ENCODE measurements around the gene BSN.

DNA sequence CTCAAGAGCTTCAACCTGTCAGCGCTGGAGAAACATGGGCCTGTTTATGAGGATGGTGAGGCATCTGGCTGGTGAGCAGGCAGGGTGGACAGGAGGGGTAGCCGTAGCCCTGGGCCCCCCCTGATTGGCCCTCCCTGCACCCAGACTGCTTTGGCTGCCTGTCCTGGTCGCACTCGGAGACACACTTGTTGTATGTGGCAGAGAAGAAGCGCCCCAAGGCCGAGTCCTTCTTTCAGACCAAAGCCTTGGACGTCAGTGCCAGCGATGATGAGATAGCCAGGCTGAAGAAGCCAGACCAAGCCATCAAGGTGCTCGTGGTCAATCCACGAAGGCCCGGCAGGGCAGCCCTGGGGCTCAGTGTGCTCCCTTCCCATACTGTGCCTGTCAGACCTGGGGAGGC lies 121.6 kb downstream of the BSN start:
- TF ChIP-seq FOXM1 (IDR thresholded peaks at IDR 0.05; ENCODE audit: borderline replicate concordance, low read depth), result no peak
- TF ChIP-seq, protein P1, sequence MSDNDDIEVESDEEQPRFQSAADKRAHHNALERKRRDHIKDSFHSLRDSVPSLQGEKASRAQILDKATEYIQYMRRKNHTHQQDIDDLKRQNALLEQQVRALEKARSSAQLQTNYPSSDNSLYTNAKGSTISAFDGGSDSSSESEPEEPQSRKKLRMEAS (IDR thresholded peaks at IDR 0.05), result no peak
- TF ChIP-seq TAF1 (IDR thresholded peaks at IDR 0.05; ENCODE audit: low read depth), result no peak
- TF ChIP-seq, protein P2, sequence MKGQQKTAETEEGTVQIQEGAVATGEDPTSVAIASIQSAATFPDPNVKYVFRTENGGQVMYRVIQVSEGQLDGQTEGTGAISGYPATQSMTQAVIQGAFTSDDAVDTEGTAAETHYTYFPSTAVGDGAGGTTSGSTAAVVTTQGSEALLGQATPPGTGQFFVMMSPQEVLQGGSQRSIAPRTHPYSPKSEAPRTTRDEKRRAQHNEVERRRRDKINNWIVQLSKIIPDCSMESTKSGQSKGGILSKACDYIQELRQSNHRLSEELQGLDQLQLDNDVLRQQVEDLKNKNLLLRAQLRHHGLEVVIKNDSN (IDR thresholded peaks at IDR 0.05), result no peak
- TF ChIP-seq EGR1 (IDR thresholded peaks at IDR 0.05), result no peak
- TF ChIP-seq, protein P3, sequence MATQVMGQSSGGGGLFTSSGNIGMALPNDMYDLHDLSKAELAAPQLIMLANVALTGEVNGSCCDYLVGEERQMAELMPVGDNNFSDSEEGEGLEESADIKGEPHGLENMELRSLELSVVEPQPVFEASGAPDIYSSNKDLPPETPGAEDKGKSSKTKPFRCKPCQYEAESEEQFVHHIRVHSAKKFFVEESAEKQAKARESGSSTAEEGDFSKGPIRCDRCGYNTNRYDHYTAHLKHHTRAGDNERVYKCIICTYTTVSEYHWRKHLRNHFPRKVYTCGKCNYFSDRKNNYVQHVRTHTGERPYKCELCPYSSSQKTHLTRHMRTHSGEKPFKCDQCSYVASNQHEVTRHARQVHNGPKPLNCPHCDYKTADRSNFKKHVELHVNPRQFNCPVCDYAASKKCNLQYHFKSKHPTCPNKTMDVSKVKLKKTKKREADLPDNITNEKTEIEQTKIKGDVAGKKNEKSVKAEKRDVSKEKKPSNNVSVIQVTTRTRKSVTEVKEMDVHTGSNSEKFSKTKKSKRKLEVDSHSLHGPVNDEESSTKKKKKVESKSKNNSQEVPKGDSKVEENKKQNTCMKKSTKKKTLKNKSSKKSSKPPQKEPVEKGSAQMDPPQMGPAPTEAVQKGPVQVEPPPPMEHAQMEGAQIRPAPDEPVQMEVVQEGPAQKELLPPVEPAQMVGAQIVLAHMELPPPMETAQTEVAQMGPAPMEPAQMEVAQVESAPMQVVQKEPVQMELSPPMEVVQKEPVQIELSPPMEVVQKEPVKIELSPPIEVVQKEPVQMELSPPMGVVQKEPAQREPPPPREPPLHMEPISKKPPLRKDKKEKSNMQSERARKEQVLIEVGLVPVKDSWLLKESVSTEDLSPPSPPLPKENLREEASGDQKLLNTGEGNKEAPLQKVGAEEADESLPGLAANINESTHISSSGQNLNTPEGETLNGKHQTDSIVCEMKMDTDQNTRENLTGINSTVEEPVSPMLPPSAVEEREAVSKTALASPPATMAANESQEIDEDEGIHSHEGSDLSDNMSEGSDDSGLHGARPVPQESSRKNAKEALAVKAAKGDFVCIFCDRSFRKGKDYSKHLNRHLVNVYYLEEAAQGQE (IDR thresholded peaks at IDR 0.05; ENCODE audit: low read depth), result no peak
